HepG2 (cell line): ENCODE data around the gene ISCA2. TPM values are rescaled to one million over a fixed set of nuclear protein-coding genes. Genes with fewer than 3 reads are reported as not detected.
A peak's percentile ranks its signal among the peaks of the same experiment; 100 is the strongest.

Experiments
- GTF2F1 ChIP-seq: fragments of 150-350 bp; IDR thresholded peaks from 2 replicates; pipeline ENCODE4 v1.6.1; 2014; ENCODE audit warnings: low read length
- HHEX ChIP-seq: IDR thresholded peaks from 2 replicates; pipeline ENCODE4 v1.6.1; 2016; ENCODE audit warnings: control low read depth
- RBM39 ChIP-seq: fragments of 200-400 bp; formaldehyde crosslinking; IDR thresholded peaks from one replicate; pipeline ENCODE4 v1.6.1; 2018; ENCODE audit warnings: antibody characterized with exemption, mild to moderate bottlenecking, low read depth, low read length; ENCODE audit not compliant: poor library complexity, severe bottlenecking
- SPEN ChIP-seq: sonication (generic); formaldehyde crosslinking; IDR thresholded peaks from 2 replicates; pipeline ENCODE4 v1.5.1; 2020; ENCODE audit warnings: low read depth, mild to moderate bottlenecking, missing genetic modification reagents
- ZNF142 ChIP-seq: sonication (generic); formaldehyde crosslinking; IDR thresholded peaks from 2 replicates; pipeline ENCODE4 v1.4.0; 2020; ENCODE audit warnings: missing genetic modification reagents
- ZNF512B ChIP-seq: sonication (generic); formaldehyde crosslinking; IDR thresholded peaks from 2 replicates; pipeline ENCODE4 v1.5.1; 2020; ENCODE audit warnings: missing genetic modification reagents, mild to moderate bottlenecking, borderline replicate concordance
- polyA plus RNA-seq, 8 experiments: library from polyadenylated mRNA; depleted of rRNA in 3 of 8; stranded (reverse) in 7 of 8; unstranded in 1 of 8; fragments of >200 nt; fragmentation: Illumina TruSeq in 4 of 8; extraction: Trizol in 4 of 8; gene quantifications; 2 replicates each; pipeline versions ENCODE4 v1.2.1 to v1.2.3, GENCODE V29; 2011 to 2016; ENCODE audit warnings: low read depth in 4 of 8, missing spikeins in 1 of 8, mixed read lengths in 1 of 8; ENCODE audit not compliant: insufficient read depth in 1 of 8
- total RNA-seq, 5 experiments: library from RNA; depleted of rRNA; stranded (reverse); fragments of >200 nt; fragmentation: Illumina TruSeq; extraction: Trizol; gene quantifications; 2 replicates each; pipeline ENCODE4 v1.2.3, GENCODE V29; 2016; ENCODE audit warnings: low read depth in 1 of 5

The ISCA2 gene
- total and polyA plus RNA-seq, 2 of the 13 experiments (the other 11 are each of a cell fraction or from before 2014, with no cell fraction given) = 32.1 to 43.4 TPM

GRCh38 chr14:74492776-74493342 lies 706 bp upstream of the ISCA2 start, which contains the start of gene NPC2 (continued):
- TF ChIP-seq GTF2F1 (no peak), HHEX (CRISPR knock-in tag) (no peak), ZNF142 (CRISPR knock-in tag) (peak; percentile 84; the same call in 1 of the 2 replicates), SPEN (CRISPR knock-in tag) (no peak), RBM39 (no peak), ZNF512B (0 out of 2 replicates have a peak, but pooled peaks have one; percentile 46)
- TF ChIP-seq, all 625 proteins: peak for 147
